ENCODE results near the gene LRRC27.
"Not testable (repeated sequence)": the region's sequence is repeated elsewhere in the genome, so short reads cannot be mapped to it uniquely, and the experiment has no call there.

LRRC27 gene

DNA sequence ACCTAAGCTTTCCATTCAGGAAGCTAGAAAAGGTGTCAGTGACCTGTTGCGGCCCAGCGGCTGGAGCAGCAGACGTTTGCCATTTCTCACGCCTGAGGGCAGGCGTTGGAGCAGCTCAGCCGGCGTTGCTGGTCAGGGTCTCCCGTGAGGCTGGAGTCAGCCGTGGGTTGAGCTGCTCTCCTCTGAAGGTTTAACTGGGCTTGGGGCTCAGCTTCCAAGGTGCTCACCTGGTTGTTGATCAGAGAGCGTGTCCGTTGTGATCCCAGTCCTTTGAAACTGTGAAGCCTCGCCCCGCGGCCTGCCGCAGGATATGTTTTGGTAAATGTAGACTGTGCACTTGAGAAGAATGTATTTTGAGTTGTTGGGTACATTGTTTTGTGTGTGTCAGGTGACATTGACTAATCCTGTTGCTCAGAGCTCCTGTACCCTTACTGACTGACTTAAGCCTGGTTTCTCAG lies 44.4 kb downstream of the LRRC27 start:
- no peak for DNase-seq

DNA sequence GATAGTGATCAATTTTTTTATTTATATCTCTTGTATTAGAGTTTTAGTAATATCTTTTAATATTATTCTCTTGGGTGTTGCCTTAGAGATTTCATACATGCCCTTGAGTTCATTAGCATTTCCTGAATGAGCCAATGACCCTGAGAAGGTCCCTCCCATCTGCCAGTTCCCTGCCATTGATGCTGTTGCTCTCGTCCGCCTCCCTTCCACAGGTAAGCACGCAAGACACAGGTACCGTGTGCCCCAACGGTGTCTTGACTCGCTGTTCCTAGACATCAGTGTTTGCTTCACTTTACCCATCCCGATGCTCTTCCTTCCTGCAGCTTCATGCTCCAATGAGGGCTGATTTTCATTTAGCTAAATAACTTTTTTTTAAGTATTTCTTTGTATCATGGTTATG lies 45.3 kb downstream of the LRRC27 start:
- no peak for DNase-seq

DNA sequence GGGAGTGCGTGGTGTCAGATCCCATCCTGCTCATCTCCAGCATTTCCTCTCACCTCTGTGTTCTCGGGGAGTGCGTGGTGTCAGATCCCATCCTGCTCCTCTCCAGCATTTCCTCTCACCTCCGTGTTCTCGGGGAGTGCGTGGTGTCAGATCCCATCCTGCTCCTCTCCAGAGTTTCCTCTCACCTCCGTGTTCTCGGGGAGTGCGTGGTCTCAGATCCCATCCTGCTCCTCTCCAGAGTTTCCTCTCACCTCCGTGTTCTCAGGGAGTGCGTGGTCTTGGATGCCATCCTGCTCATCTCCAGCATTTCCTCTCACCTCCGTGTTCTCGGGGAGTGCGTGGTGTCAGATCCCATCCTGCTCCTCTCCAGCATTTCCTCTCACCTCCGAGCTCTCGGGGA lies 47.0 kb downstream of the LRRC27 start:
- DNase-seq: not testable (repeated sequence)

DNA sequence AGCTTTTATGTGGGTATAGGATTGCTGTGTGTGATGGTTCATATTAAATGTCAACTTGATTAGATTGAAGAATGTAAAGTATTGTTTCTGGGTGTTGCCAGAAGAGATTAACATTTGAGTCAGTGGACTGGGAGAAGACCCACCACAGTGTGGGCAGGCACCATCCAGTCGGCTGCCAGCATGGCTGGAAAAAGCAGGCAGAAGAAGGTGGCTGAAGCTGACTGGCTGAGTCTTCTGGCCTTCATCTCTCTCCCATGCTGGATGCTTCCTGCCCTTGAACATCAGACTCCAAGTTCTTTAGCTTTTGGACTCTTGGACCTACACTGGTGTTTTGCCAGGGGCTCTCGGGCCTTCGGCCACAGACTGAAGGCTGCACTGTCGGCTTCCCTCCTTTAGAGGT lies 49.0 kb downstream of the LRRC27 start:
- DNase-seq: not testable (repeated sequence)

DNA sequence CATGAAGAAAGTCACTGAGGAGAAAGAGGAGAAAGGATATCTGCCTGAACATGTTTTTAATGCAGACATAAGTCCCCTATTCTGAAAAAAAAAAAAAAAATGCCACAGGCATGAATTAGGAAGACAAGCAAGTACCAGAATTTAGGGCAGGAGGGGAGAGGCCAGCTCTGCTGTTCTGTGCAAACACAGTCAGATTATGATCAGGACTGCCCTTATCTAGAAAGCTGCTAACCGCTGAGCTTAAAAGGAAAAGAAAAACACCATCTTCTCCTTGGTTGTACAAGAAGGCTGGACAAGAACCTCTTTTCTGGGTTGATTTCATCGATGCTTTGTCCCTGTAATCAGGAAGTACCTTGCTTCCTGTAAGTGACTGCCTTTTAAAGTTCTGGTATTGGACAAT lies 49.7 kb downstream of the LRRC27 start:
- no peak for DNase-seq

DNA sequence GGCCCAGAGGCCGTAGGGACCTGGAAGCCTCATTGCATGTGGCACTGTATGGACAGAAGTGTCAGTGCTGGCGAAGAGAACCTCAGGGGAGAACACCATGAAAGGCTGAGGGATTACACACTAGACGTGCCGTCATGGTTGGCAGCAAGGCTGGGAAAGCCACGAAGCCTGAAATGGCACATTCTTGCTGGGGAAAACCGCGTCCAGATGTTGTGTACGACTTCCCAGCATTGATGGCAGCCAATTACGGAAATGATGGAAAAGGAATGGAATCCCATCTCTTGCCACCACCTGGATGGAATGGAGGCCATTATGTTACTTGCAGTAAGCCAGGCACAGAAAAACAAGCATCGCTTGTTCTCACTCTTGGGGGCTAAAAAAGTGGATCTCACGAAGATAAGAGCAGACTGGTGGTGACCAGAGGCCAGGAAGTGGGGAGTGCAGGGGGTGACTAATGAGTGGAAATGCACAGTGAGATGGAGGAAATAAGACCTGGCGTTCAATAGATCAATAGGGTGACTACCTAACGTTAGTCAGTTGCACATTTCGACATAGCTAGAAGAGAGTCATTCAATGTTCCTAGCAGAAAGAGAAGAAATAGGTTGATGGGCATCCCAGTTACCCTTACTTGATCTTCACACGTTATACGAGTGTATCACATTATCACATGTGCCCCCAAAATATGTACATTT lies 50.4 kb downstream of the LRRC27 start:
- DNase-seq: no peak

DNA sequence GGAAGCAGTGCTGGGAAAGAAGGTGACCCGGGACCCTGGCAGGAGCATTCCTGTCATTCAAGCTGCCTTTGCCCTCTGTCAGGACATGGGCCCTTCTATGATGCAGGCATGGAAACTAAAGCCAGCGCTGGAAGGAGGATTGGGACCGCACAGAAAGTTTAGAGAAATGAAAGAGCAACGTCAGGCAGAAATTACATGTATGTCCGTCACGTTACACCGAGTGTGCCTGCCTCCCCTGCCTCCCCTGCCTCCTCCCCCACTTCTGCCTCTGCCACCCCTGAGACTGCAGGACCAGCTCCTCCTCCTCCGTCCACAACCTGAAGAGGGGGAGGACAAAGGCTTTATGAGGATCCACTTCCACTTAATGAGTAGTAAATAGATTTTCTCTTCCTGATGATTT lies 51.1 kb downstream of the LRRC27 start:
- no peak for DNase-seq

DNA sequence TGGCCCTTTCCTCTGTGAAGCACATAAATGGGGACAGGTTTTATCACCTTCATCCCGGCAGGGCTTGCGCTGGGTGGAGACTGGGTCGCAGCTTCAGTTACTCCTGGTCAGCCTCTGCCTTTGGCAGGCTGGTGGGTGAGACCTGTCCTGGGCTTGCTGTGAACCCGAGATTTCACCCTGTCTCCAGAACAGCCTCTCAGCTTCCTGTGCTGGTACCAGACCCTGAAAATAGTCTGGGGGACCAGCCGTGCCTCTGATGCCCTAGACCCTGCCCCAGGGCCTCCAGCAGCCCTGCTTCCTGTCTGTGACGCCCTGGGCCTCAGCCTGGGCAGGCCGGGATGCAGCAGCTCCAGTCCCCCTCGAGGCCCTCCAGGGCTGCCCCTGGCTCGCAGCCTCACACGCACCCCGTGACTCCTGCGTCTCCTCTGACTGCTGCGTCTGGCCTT lies 51.8 kb downstream of the LRRC27 start:
- no peak for DNase-seq

DNA sequence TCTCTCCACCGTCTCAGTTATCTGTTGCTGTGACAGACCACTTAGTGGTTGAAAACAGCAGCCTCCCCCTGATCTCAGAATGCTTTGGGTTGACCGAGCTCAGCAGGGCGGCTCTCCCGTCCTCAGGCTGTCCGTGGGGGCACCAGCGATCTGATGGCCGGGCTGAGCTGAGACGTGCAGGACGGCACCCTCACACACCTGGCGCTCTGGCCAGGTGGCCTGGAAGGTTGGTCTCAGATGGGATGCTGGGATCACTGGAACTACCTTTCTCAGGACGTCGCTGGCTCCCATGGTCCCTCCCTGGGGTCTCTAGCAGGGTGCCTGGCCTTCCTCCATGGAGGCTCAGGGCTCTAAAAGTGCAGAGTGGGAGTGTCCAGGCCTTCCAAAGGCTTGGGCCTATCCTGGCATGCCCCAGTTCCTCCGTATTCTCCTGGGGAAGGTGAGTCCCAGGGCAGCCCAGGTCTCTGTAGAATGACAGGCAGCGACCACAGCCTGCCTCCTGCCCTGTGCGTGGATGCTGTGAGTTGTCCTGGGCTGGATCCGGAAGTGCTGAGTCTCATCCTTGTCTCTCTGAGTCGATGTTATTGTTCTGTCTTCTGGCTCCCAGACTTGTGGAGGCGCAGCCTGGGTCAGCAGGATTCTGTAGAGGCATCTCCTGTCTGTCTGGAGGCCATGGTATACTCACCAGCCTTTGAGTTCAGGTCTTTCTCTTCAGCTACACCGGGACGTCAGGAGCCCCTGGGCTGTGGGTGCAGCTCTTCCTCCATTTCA lies 52.8 kb downstream of the LRRC27 start:
- no peak for DNase-seq

DNA sequence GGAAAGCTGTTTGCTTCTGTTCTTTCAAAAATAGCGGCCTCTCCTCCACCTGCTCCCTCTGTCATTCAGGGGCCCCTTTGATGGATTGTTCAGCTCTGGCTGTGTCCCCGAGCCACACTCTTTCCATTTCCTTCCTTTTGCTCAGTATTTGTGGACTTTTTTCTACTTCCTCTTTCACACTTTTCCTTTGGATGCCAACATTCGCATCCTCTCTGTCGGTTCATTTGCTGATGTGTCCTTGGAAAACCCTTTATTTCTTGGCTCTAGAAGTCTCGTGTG lies 53.3 kb downstream of the LRRC27 start:
- no peak for DNase-seq

DNA sequence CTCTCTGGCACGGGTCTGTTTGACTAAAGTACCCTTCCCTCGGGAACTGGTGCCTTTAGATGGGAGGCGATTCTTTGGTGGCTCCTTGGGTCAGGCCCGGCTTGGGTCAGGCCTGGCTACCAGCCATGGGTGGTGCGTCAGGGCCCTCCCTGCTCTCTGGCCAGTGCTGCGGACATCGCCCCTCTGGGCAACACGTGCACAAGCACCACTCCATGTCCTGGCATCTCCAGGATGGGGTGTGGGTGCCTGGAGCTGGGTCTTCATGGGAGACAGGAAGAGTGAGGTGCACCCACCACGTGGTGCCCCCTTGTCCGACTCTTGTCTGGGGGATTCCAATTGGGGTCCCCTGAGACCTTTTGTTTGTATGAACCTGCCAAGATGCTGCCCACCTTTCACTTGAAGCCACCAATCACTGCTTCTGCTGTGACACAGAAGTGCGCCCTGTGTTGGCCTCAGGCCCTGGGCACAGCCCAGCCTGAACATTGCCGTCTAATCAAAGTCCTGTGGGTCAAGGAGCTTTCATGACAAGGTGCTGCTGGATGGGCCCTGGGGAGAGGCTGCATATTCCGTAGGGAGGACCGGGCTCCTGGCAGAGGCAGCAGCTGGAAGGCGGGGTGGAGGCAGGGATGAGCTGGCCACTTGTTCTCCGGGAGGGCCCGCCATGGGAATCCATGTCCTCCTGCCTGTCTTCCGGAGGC lies 53.9 kb downstream of the LRRC27 start:
- DNase-seq: no peak

DNA sequence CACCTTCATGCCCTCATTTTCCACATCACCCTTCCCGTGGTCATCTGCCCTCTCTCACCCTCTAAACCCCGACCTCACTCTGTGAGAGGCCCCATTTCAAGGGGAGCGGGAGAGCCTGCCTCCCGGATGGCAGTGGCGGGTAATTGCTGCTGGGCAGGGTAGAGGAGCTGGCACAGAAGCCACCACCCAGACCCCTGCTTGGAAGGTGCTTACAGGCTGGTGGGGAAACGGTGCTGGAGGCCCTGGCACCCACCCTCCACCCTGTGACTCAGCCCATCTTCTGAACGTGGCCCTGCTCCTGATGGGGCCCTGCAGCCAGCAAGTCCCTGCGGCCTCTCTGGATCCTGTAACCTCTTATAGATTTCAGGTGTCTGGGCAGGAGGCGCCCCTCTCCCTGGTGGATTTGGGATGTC lies 54.4 kb downstream of the LRRC27 start:
- no peak for DNase-seq

DNA sequence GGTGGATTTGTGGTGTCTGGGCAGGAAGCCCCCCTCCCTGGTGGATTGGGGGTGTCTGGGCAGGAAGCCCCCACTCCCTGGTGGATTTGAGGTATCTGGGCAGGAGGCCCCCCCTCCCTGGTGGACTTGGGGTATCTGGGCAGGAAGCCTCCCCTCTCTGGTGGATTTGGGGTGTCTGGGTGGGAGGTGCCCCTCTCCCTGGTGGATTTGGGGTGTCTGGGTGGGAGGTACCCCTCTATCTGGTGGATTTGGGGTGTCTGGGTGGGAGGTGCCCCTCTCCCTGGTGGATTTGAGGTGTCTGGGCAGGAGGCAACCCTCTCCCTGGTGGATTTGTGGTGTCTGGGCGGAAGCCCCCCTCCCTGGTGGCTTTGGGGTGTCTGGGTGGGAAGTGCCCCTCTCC lies 54.9 kb downstream of the LRRC27 start:
- DNase-seq: not testable (repeated sequence)

DNA sequence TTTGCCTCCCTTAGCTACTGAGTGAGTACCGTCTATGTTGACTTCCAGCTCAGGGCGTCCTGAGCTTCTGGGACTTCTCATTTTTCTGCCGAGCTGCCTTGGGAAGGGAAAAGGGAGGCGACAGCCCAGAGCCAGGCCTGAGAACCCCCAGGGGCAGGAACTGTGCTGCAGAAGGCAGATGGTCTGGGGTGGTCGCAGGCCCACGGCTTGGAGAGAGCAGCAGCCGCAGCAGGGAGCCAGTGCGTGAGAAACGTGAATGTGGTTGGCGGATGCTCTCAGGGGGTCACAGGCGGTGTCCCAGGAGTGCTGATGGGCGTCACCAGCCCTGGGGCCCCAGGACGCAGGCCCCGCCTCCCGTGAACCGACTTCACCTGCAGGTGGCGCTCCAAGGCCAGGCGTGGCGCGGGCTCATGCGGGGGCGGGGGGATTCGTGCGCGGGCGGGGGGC lies 55.8 kb downstream of the LRRC27 start:
- no peak for DNase-seq

DNA sequence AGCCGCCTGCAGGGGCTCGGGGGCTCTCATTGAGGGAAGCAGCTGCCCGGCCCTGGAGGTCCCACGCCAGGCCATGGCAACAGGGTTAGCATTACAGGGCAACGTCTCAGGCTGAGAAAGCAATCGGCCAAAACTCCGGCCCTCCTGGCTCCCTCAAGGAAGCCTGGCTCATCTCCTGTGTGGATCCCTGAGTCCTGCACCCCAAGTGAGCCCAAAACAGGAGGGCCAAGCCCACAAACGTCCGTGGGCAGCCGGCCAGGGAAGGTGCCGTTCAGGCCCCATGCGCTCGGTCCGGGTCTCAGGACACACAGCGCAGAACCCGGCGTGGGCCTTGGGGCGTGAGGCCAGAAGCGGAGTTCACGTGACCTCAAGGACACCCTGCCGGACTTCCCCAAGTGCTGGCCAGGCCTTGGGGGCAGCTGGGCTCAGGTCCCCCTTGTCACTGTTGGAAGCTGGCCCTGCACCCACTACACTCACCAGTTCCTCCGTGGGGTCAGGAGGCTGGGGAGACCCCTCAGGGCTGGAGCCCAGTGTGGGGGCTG lies 57.0 kb downstream of the LRRC27 start:
- DNase-seq: no peak

DNA sequence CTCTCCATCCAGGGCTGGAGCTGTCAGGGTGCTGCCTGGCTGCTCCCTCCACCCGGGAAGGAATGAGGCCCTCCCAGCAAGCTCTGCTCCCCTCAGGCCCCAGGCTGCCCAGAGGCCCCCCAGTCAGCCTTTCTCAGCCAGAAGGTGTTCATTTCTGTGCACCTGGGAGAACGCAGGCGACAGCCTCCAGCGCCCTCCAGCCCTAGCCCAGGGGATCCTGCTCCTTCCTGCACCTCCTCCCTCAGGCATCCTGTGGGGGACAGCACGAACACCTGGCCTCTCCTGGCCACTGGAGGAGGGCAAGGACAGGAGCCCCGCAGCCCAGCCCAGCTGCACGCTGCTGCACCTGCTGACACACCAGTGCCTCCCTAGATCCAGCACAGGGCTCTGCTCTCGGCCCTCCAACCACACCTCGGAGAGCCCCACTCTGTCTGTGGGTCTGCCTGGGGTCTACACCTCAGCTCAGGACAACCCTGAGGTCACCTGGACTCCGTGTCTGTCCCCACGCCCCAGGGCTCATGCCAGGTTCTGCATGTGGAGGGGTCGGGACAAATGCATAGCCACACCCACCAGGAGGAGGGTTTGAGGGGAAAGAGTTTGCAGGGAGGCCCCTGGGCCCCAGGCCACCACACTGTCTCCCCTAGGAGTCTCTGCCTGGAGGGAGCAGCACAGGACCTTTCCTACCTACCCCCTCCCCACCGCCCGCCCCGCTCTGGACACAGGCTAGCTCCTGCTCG lies 57.6 kb downstream of the LRRC27 start:
- DNase-seq: no peak

DNA sequence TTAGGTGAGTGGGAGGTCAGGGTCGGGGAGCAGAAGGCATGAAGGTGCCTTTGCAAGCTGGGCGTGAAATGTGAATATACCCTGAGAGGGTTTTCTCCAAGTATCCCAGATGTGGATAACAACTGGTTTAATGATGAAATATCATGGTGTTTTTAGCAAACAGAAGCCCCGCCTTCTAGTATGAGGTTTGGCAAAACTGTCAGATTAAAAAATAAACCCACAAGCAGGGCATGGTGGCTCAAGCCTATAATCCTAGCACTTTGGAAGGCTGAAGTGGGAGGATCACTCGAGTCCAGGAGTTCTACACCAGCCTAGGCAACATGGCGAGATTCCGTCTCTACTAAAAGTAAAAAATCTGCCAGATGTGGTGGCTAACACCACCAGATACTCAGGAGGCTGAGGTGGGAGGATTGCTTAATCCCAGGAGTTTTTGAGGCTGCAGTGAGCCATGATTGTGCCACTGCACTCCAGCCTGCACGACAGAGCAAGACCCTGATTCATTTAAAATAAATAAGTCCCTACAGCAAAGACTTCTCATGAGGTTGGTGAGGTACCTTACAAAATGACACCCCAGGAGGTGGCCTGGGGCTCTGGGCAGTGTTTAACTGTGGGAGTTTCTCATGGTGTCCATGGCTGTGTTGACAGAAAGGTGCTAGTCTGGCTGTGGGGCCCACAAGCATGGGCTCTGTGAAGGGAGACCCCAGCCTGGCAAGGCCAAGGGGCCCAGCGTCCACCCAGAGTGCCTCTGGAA lies 58.4 kb downstream of the LRRC27 start:
- DNase-seq: no peak

DNA sequence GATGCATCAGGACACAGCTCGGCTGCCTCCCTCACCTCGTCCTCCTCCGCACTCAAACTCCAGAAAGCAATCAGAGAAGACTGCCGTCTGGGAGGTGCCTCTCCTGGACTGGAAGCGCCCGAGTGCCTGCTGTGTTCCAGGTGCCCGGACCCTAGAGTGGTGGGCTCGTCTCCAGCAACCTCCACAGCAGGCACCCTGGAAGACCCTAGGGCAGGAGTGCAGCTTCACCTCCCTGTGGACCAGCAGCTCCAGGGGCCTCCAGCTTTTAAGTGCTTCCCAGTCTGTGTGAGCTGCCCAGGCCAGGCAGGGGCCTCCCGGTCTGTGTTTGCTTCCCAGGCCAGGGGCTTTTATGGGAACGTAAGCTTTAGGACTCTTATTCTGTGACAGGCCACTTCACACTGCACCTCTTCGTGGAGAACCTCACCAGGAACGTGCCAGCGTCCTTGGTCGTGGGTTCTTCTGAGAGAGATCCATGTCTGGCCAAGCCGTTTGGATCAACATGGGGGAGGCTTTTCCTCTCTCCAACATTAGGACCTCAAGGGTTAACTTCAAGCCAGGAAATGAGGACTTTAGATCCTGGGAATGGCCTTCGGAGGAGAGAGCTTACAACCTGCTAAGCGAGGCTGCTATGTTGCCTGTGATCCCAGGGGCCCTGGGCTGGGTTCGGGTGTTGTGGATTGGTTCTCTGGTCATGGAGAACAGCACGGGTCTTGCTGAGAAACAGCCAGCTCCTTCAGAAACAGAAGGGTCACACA lies 59.1 kb downstream of the LRRC27 start:
- DNase-seq: no peak

DNA sequence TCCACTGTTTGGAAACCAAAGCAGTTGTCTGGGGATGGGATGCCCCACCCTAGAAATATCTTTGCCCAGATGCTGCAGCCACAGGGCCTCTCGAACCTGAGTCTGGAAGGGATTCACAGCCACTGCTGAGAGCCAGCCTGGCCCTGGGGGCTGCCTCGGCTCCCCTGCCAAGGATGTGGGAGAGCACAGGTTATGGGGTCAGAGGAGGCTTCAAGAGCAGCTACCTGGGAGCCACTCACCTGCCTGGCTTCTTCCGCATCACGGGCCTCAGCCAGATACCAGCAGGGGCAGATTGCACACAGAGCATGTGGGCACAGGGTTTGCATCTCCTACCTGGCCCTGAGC lies 59.7 kb downstream of the LRRC27 start:
- no peak for DNase-seq

DNA sequence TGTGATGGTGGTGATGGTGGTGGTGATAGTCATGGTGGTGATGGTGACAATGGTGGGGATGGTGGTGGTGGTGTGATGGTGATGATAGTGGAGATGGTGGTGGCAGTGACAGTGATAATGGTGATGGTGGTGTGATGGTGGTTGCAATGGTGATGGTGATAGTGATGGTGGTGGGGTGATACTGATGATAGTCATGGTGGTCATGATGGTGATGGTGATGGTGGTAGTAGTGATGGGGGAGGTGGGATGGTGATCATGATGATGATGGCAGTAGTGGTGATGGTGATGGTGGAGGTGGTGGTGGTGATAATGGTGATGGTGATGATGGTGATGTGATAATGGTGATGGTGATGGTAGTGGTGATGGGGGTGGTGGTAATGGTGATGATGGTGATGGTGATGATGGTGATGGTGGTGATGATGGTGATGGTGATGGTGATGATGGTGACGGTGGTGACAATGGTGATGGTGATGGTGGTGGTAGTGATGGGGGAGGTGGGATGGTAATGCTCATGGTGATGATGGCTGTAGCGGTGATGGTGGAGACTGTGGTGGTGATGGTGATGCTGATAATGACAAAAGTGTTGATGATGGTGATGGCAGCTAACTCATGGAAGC lies 60.3 kb downstream of the LRRC27 start:
- DNase-seq: no peak
